SIG-M5 (cell line): ENCODE measurements around the gene SEMA4D.
"Not testable (repeated sequence)": the region's sequence is repeated elsewhere in the genome, so short reads cannot be mapped to it uniquely, and the experiment has no call there.

ENCODE experiments used
- DNase-seq: peaks from one replicate; lab custom pipeline; 2025; lab: John Stamatoyannopoulos, UW

Gene SEMA4D

GRCh38 chr9:89386206-89386605 is 111.7 kb downstream of the SEMA4D start:
- no peak for DNase-seq

- DNase-seq = no peak
These were observed 113.1 kb downstream of the SEMA4D start for GRCh38 chr9:89384783-89385182.

- DNase-seq = no peak
These were observed 114.1 kb downstream of the SEMA4D start for GRCh38 chr9:89383721-89384300.

GRCh38 chr9:89383030-89383720 is 114.7 kb downstream of the SEMA4D start:
- no peak for DNase-seq

GRCh38 chr9:89382026-89382986 is 115.6 kb downstream of the SEMA4D start:
- DNase-seq = no peak

- DNase-seq = no peak
These were observed 116.7 kb downstream of the SEMA4D start for GRCh38 chr9:89381308-89381609.

GRCh38 chr9:89380437-89381307 is 117.2 kb downstream of the SEMA4D start:
- no peak for DNase-seq

GRCh38 chr9:89379508-89380115 is 118.3 kb downstream of the SEMA4D start:
- DNase-seq = no peak

- no peak for DNase-seq
These were observed 118.9 kb downstream of the SEMA4D start for GRCh38 chr9:89379031-89379430.

- no peak for DNase-seq
These were observed 119.4 kb downstream of the SEMA4D start for GRCh38 chr9:89378541-89378940.

- no peak for DNase-seq
These were observed 120.5 kb downstream of the SEMA4D start for GRCh38 chr9:89377411-89377810.

- DNase-seq = no peak
These were observed 121.1 kb downstream of the SEMA4D start for GRCh38 chr9:89376741-89377351.

GRCh38 chr9:89376286-89376685 is 121.6 kb downstream of the SEMA4D start:
- DNase-seq = no peak

GRCh38 chr9:89375191-89375760 is 122.6 kb downstream of the SEMA4D start:
- no peak for DNase-seq

GRCh38 chr9:89374176-89374575 is 123.7 kb downstream of the SEMA4D start:
- DNase-seq = no peak

GRCh38 chr9:89372979-89373378 is 124.9 kb downstream of the SEMA4D start:
- no peak for DNase-seq

- DNase-seq = no peak
These were observed 125.6 kb downstream of the SEMA4D start for GRCh38 chr9:89372230-89372816.

- DNase-seq = not testable (repeated sequence)
These were observed 126.1 kb downstream of the SEMA4D start for GRCh38 chr9:89371791-89372190.

- no peak for DNase-seq
These were observed 127.3 kb downstream of the SEMA4D start for GRCh38 chr9:89370593-89370992.

- DNase-seq = no peak
These were observed 128.9 kb downstream of the SEMA4D start for GRCh38 chr9:89368978-89369377.
